ENCODE data around the gene NUBP1.
A peak's percentile ranks its signal among the peaks of the same experiment; 100 is the strongest.
"Not testable (repeated sequence)": the region's sequence is repeated elsewhere in the genome, so short reads cannot be mapped to it uniquely, and the experiment has no call there.

The NUBP1 gene

GRCh38 chr16:10740000-10740844, 3.4 kb upstream of the NUBP1 start:
- Histone ChIP-seq H3K9me3 (no peaks in the 10 kb centered on the region), H3K4me3 (ENCODE audit: low read depth, low read length) (no peak overlapping the region), H3K4me1 (peaks cover 13% of the 10 kb centered on the region), H3K27me3 (no peaks in the 10 kb centered on the region), H3K36me3 (no peaks in the 10 kb centered on the region)
- DNase-seq, result no peak
- no peak for TF ChIP-seq CTCF (IDR thresholded peaks at IDR 0.05; ENCODE audit: low read depth, low read length)

- H3K36me3 ChIP-seq, result no peaks in the 10 kb centered on the region
- H3K27me3 ChIP-seq, result no peaks in the 10 kb centered on the region
- H3K4me3 ChIP-seq (ENCODE audit: low read depth, low read length), result no peak overlapping the region
- H3K9me3 ChIP-seq, result no peaks in the 10 kb centered on the region
- no peak for DNase-seq
- no peak for TF ChIP-seq CTCF (IDR thresholded peaks at IDR 0.05; ENCODE audit: low read depth, low read length)
- peaks cover 13% of the 10 kb centered on the region for H3K4me1 ChIP-seq
Observed at GRCh38 chr16:10740845-10741208, 2.8 kb upstream of the NUBP1 start.

GRCh38 chr16:10741249-10741648, 2.4 kb upstream of the NUBP1 start:
- DNase-seq, H3K27me3 ChIP-seq: not testable (repeated sequence)
- H3K4me1 ChIP-seq, result peaks cover 13% of the 10 kb centered on the region

GRCh38 chr16:10741844-10742243, 1.8 kb upstream of the NUBP1 start:
- Histone ChIP-seq H3K4me3 (ENCODE audit: low read depth, low read length) (peak overlapping the region; percentile 26), H3K9me3 (no peaks in the 10 kb centered on the region), H3K4me1 (peaks cover 13% of the 10 kb centered on the region), H3K36me3 (no peaks in the 10 kb centered on the region), H3K27me3 (no peaks in the 10 kb centered on the region)
- no peak for TF ChIP-seq CTCF (IDR thresholded peaks at IDR 0.05; ENCODE audit: low read depth, low read length)
- DNase-seq, result peak; percentile 91

More at GRCh38 chr16:10741249-10741648, 2.4 kb upstream of the NUBP1 start:
- not testable (repeated sequence) for H3K4me3 ChIP-seq (ENCODE audit: low read depth, low read length); H3K9me3 ChIP-seq; H3K36me3 ChIP-seq

- Histone ChIP-seq H3K36me3 (no peaks in the 10 kb centered on the region; the same call in 1 of the 2 replicates), H3K4me3 (ENCODE audit: low read depth, low read length) (peak overlapping the region; percentile 76), H3K9me3 (no peaks in the 10 kb centered on the region), H3K4me1 (peaks cover 13% of the 10 kb centered on the region), H3K27me3 (no peaks in the 10 kb centered on the region)
- DNase-seq, result no peak
- TF ChIP-seq CTCF (IDR thresholded peaks at IDR 0.05; ENCODE audit: low read depth, low read length), result no peak
Observed at GRCh38 chr16:10743227-10743609, 424 bp upstream of the NUBP1 start.

GRCh38 chr16:10744370-10745030, 858 bp downstream of the NUBP1 start:
- no peak for DNase-seq
- H3K4me3 ChIP-seq (ENCODE audit: low read depth, low read length), result peak overlapping the region; percentile 71
- no peak for TF ChIP-seq CTCF (IDR thresholded peaks at IDR 0.05; ENCODE audit: low read depth, low read length)

More at GRCh38 chr16:10744370-10745030, 858 bp downstream of the NUBP1 start:
- H3K4me1 ChIP-seq, result peaks cover 13% of the 10 kb centered on the region
- H3K27me3 ChIP-seq, result no peaks in the 10 kb centered on the region
- H3K36me3 ChIP-seq, result no peaks in the 10 kb centered on the region; the same call in 1 of the 2 replicates
- H3K9me3 ChIP-seq, result no peaks in the 10 kb centered on the region

Measured in BE2C (cell line).